ENCODE measurements around the gene KIF25. TPM values are rescaled to one million over a fixed set of nuclear protein-coding genes. Genes with fewer than 3 reads are reported as not detected.

Gene KIF25
- total RNA-seq, 1 experiment from 2014 or later: 0.28 TPM

GRCh38 chr6:168038576-168039140 lies 41.2 kb downstream of the KIF25 start:
- H3K9me3 Mint-ChIP-seq: peaks cover 39% of the 10 kb centered on the region
- no peak overlapping the region for H3K4me3 Mint-ChIP-seq
- ATAC-seq (no peak), DNase-seq (ENCODE audit: low spot score) (no peak)
- H3K36me3 Mint-ChIP-seq: peaks cover 44% of the 10 kb centered on the region
- H3K27ac Mint-ChIP-seq: no peak overlapping the region
- ChIA-PET POLR2A (no interaction called here), CTCF (no interaction called here)
- TF ChIP-seq ZNF232 (CRISPR knock-in tag; IDR thresholded peaks at IDR 0.05) (no peak), OVOL2 (CRISPR knock-in tag; IDR thresholded peaks at IDR 0.05; ENCODE audit: borderline replicate concordance) (no peak), NFATC4 (CRISPR knock-in tag; IDR thresholded peaks at IDR 0.05) (no peak), ZNF416 (CRISPR knock-in tag; IDR thresholded peaks at IDR 0.05) (no peak), JAZF1 (CRISPR knock-in tag; IDR thresholded peaks at IDR 0.05) (no peak), ZNF263 (CRISPR knock-in tag; IDR thresholded peaks at IDR 0.05; ENCODE audit: low read depth) (no peak), CBFB (CRISPR knock-in tag; IDR thresholded peaks at IDR 0.05; ENCODE audit: low read depth) (no peak), CDX4 (CRISPR knock-in tag; IDR thresholded peaks at IDR 0.05; ENCODE audit: borderline replicate concordance) (no peak), ZBTB21 (CRISPR knock-in tag; IDR thresholded peaks at IDR 0.05; ENCODE audit: borderline replicate concordance) (no peak), ATF6 (CRISPR knock-in tag; IDR thresholded peaks at IDR 0.05) (no peak), MLX (CRISPR knock-in tag; IDR thresholded peaks at IDR 0.05) (no peak), MYBL2 (CRISPR knock-in tag; IDR thresholded peaks at IDR 0.05) (no peak), RORB (CRISPR knock-in tag; IDR thresholded peaks at IDR 0.05) (no peak), TCF7 (CRISPR knock-in tag; IDR thresholded peaks at IDR 0.05; ENCODE audit: low read depth) (no peak), AR (CRISPR knock-in tag; IDR thresholded peaks at IDR 0.05) (no peak), CREB1 (CRISPR knock-in tag; IDR thresholded peaks at IDR 0.05) (no peak), NFYB (CRISPR knock-in tag; conservative IDR thresholded peaks at IDR 0.05; ENCODE audit: low read depth) (no peak), ZNF532 (CRISPR knock-in tag; IDR thresholded peaks at IDR 0.05; ENCODE audit: borderline replicate concordance) (no peak), E2F5 (CRISPR knock-in tag; IDR thresholded peaks at IDR 0.05) (no peak)
- H3K27me3 Mint-ChIP-seq (ENCODE audit: low read depth): peaks cover 21% of the 10 kb centered on the region
- peaks cover 19% of the 10 kb centered on the region for H3K4me1 Mint-ChIP-seq

Data from WTC11 (cell line).